Measurements from ENCODE around the gene SF3B4.
"Not testable (repeated sequence)": the region's sequence is repeated elsewhere in the genome, so short reads cannot be mapped to it uniquely, and the experiment has no call there.

Gene SF3B4

GRCh38 chr1:149927563-149928400, at the start of gene SF3B4:
SF3B4 (minus strand) TSS chr1:149927803; CDS start chr1:149927759, 44 bp downstream.
- in situ Hi-C loops (cut with HindIII; ENCODE audit: low pct_unique_long_range_greater_than_20kb, low sequenced_read_pairs): no loop called here
- peak; percentile 74 to 96 for DNase-seq (ENCODE audit: low read depth in 1 of 2, low spot score in 1 of 2)
- TF ChIP-seq JUND (IDR thresholded peaks at IDR 0.05; ENCODE audit: low read depth): no peak

GRCh38 chr1:149977345-149977744, 49.7 kb upstream of the SF3B4 start:
- no peak for DNase-seq (ENCODE audit: low read depth in 1 of 2, low spot score in 1 of 2)
- TF ChIP-seq JUND (IDR thresholded peaks at IDR 0.05; ENCODE audit: low read depth): no peak
- in situ Hi-C loops (cut with HindIII; ENCODE audit: low pct_unique_long_range_greater_than_20kb, low sequenced_read_pairs): no loop called here

DNA sequence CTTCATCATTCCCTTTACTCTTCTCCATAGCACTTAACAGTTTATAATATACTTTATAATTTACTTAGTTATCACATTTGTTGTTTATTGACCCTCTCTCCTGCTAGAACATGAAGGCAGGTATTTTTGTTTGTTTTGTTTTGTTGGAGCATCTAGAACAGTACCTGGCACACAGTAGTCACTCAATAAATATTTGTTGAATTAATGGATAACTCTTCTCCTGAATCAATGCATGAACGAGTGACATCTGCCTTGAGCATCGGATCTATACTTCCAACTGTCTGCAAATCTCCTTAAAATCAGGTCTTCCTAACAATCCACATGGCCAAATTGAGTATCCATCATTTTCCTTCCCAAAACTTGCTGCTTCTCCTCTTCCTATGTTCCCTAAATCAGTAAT, 44.9 kb upstream of the SF3B4 start:
- no peak for DNase-seq (ENCODE audit: low read depth in 1 of 2, low spot score in 1 of 2)
- in situ Hi-C loops (cut with HindIII; ENCODE audit: low pct_unique_long_range_greater_than_20kb, low sequenced_read_pairs): no loop called here
- TF ChIP-seq JUND (IDR thresholded peaks at IDR 0.05; ENCODE audit: low read depth): no peak

DNA sequence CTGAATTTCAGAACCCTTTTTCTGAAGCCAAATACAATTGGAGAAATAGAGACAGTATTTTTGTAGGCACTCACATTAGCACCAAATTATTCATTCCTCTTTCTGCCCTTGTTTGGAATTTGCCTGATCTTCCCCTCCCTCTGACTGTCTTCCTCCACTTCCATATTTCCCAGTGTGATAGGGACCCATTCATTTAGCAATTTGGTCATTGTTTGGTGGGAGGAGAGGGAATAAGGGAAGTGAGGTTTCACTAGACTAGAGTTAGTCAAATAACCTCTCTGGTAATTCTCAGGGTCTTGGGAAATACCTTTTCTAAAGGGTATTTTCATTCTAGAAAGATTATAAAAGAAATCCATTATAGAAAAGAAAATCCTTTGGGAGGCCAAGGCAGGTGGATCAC, 40.0 kb upstream of the SF3B4 start:
- TF ChIP-seq JUND (IDR thresholded peaks at IDR 0.05; ENCODE audit: low read depth): no peak
- in situ Hi-C loops (cut with HindIII; ENCODE audit: low pct_unique_long_range_greater_than_20kb, low sequenced_read_pairs): no loop called here
- no peak for DNase-seq (ENCODE audit: low read depth in 1 of 2, low spot score in 1 of 2)

- no peak for TF ChIP-seq JUND (IDR thresholded peaks at IDR 0.05; ENCODE audit: low read depth)
Measured at GRCh38 chr1:149967041-149967440, 39.4 kb upstream of the SF3B4 start.

GRCh38 chr1:149966405-149966804, 38.8 kb upstream of the SF3B4 start:
- no peak for TF ChIP-seq JUND (IDR thresholded peaks at IDR 0.05; ENCODE audit: low read depth)
- in situ Hi-C loops (cut with HindIII; ENCODE audit: low pct_unique_long_range_greater_than_20kb, low sequenced_read_pairs): no loop called here
- no peak for DNase-seq (ENCODE audit: low read depth in 1 of 2, low spot score in 1 of 2)

More at GRCh38 chr1:149967041-149967440, 39.4 kb upstream of the SF3B4 start:
- DNase-seq (ENCODE audit: low read depth in 1 of 2, low spot score in 1 of 2): no peak
- in situ Hi-C loops (cut with HindIII; ENCODE audit: low pct_unique_long_range_greater_than_20kb, low sequenced_read_pairs): no loop called here

DNA sequence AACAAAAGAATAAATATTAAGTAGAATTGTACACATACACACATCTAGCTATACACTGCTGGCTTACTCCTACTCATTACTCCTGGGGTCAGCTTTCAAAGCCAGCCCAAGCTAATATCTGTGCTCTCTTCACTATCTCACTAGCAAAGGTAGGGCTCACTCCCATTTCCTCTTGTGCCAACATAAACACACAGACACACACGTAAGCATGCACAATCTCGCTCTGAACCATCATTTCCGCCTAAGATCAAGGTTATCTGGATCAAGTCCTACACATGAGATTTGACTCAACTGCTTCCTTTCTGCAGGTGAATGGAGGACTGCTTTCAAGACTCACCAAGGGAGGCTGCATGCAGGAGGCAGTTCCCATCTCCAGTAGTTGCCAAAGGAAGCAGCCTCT, 37.8 kb upstream of the SF3B4 start:
- no peak for DNase-seq (ENCODE audit: low read depth in 1 of 2, low spot score in 1 of 2)
- TF ChIP-seq JUND (IDR thresholded peaks at IDR 0.05; ENCODE audit: low read depth): no peak
- in situ Hi-C loops (cut with HindIII; ENCODE audit: low pct_unique_long_range_greater_than_20kb, low sequenced_read_pairs): no loop called here

DNA sequence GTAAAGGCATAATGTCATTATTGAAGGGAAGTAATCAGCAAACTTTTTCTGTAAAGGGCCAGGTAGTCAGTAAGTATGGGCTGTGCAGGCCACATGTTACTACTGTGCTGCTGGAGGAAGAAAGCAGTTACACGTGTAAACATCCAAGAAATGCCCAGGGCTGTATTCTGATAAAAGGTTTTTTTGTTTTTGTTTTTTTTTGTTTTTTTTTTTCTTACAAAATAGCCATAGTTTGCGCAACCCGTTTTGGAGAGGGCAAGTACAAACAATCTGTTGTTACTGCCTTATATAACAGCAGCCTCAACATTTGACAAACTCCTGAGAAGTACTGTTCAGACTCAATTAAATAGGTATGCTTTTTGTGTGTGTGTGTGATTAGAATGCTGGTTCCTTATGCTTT, 35.8 kb upstream of the SF3B4 start:
- no peak for DNase-seq (ENCODE audit: low read depth in 1 of 2, low spot score in 1 of 2)
- TF ChIP-seq JUND (IDR thresholded peaks at IDR 0.05; ENCODE audit: low read depth): no peak
- in situ Hi-C loops (cut with HindIII; ENCODE audit: low pct_unique_long_range_greater_than_20kb, low sequenced_read_pairs): no loop called here

DNA sequence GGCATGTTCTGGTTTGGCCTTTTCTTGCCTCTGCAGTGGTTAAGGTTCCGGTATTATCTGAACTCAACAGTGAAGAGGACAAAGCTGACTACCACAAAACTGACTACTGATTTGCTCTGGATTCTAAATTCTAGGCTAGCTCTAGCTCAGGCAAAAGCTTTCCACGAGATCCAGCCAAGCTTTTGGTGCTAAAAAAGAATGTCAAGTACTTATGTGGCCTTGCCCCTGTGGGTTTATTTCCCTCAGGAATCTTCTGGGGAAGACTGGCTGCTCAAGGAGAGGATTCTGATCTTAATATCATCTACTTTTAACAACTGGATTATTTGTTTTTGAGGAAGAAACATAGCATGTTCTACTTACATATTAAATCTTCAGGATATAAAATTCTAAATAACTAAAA, 35.1 kb upstream of the SF3B4 start:
- in situ Hi-C loops (cut with HindIII; ENCODE audit: low pct_unique_long_range_greater_than_20kb, low sequenced_read_pairs): no loop called here
- DNase-seq (ENCODE audit: low read depth in 1 of 2, low spot score in 1 of 2): no peak
- TF ChIP-seq JUND (IDR thresholded peaks at IDR 0.05; ENCODE audit: low read depth): no peak

DNA sequence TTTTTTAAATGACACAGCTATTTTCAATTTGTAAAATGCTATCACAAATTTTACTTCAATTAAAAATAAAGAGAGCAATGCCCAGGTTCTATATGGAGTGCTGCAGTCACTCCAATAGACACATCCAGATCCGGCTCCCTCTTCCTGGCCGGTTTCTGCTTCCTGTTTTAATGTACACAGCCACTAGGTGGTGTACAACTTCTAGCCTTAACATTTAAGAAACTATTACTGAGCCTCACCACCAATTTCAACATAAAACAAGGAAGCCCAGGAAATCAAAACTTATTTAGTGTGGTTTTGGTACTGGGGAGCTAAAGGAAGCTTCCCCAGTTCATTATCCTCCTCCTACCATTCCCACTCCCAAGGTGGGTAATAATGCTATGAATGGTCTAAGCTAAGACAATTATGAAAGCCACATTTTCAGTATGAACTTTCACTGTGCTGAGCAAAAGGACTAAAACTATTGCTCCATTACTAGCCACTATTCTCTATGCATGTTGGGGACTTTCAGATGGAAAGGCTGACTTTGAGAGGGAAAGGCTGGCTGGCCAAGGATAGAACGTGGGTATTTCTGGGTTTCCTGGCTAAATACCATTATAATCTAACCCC, 34.5 kb upstream of the SF3B4 start:
- TF ChIP-seq JUND (IDR thresholded peaks at IDR 0.05; ENCODE audit: low read depth): no peak
- in situ Hi-C loops (cut with HindIII; ENCODE audit: low pct_unique_long_range_greater_than_20kb, low sequenced_read_pairs): no loop called here
- peak; percentile 32 to 89 for DNase-seq (ENCODE audit: low read depth in 1 of 2, low spot score in 1 of 2)

DNA sequence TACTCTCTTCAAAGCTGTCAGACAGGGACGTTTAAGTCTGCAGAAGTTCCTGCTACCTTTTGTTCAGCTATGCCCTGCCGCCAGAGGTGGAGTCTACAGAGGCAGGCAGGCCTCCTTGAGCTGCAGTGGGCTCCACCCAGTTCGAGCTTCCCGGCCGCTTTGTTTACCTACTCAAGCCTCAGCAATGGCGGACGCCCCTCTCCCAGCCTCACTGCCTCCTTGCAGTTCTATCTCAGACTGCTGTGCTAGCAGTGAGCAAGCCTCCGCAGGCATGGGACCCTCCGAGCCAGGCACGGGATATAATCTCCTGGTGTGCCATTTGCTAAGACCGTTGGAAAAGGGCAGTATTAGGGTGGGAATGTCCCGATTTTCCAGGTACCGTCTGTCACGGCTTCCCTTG, 29.9 kb upstream of the SF3B4 start:
- DNase-seq (ENCODE audit: low read depth in 1 of 2, low spot score in 1 of 2); in situ Hi-C loops (cut with HindIII; ENCODE audit: low pct_unique_long_range_greater_than_20kb, low sequenced_read_pairs): not testable (repeated sequence)

- no peak for TF ChIP-seq JUND (IDR thresholded peaks at IDR 0.05; ENCODE audit: low read depth)
- DNase-seq (ENCODE audit: low read depth in 1 of 2, low spot score in 1 of 2): no peak
- in situ Hi-C loops (cut with HindIII; ENCODE audit: low pct_unique_long_range_greater_than_20kb, low sequenced_read_pairs): no loop called here
Measured at GRCh38 chr1:149949911-149950310, 22.3 kb upstream of the SF3B4 start.

- in situ Hi-C loops (cut with HindIII; ENCODE audit: low pct_unique_long_range_greater_than_20kb, low sequenced_read_pairs): no loop called here
- no peak for DNase-seq (ENCODE audit: low read depth in 1 of 2, low spot score in 1 of 2)
- no peak for TF ChIP-seq JUND (IDR thresholded peaks at IDR 0.05; ENCODE audit: low read depth)
Measured at GRCh38 chr1:149945206-149945605, 17.6 kb upstream of the SF3B4 start.

Measured in T47D (cell line).